22Rv1 (cell line): Measurements from ENCODE around the gene BAZ2B.

ENCODE experiments used
- H3K27ac ChIP-seq: fragments of 450-650 bp; 2 replicates; pipeline ENCODE4 v1.5.1; 2017
- CTCF ChIP-seq: fragments of 450-650 bp; IDR thresholded peaks from 2 replicates; pipeline ENCODE4 v1.5.1; 2017; ENCODE audit warnings: mild to moderate bottlenecking
- ZFX ChIP-seq: fragments of 450-650 bp; IDR thresholded peaks from 2 replicates; pipeline ENCODE4 v1.6.1; 2017; ENCODE audit warnings: antibody characterized with exemption, borderline replicate concordance

BAZ2B gene

GRCh38 chr2:159608723-159609308 is 7.5 kb downstream of the BAZ2B start:
- TF ChIP-seq ZFX: no peak
- TF ChIP-seq CTCF: no peak
- no peak overlapping the region for H3K27ac ChIP-seq

- H3K27ac ChIP-seq: no peak overlapping the region
- TF ChIP-seq CTCF: no peak
- no peak for TF ChIP-seq ZFX
Measured at GRCh38 chr2:159608108-159608507, 8.2 kb downstream of the BAZ2B start.

- TF ChIP-seq CTCF (no peak), ZFX (no peak)
- H3K27ac ChIP-seq: no peak overlapping the region
Measured at GRCh38 chr2:159606287-159606686, 10.1 kb downstream of the BAZ2B start.

- H3K27ac ChIP-seq: no peak overlapping the region
- TF ChIP-seq ZFX: no peak
- TF ChIP-seq CTCF: no peak
Measured at GRCh38 chr2:159605441-159606178, 10.7 kb downstream of the BAZ2B start.

- no peak overlapping the region for H3K27ac ChIP-seq
- no peak for TF ChIP-seq ZFX
- no peak for TF ChIP-seq CTCF
Measured at GRCh38 chr2:159604159-159604558, 12.2 kb downstream of the BAZ2B start.

GRCh38 chr2:159600752-159601151 is 15.6 kb downstream of the BAZ2B start:
- TF ChIP-seq CTCF (no peak), ZFX (no peak)
- no peak overlapping the region for H3K27ac ChIP-seq

- no peak overlapping the region for H3K27ac ChIP-seq
- TF ChIP-seq ZFX (no peak), CTCF (no peak)
Measured at GRCh38 chr2:159595410-159596046, 20.8 kb downstream of the BAZ2B start.
